ENCODE results near the gene NSUN4.

The NSUN4 gene

DNA sequence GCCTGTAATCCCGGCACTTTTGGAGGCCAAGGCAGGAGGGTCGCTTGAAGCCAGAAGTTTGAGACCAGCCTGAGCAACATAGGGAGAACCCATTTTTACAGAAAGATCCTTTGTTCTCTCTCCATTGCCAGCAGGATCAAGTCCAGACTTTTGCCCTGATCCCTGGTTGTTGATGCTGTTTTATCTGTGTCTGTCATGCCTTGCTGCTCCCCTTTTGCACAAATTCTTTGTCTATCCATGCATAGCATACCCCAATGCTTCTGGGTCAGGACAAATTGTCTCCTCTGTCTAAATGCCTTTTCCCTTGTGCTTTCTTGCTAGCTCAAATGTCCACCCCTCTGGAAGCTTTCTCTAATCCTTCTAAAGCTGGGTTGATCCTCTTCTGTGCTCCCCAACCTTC is 28.2 kb downstream of the NSUN4 start:
- TF ChIP-seq, protein P1, sequence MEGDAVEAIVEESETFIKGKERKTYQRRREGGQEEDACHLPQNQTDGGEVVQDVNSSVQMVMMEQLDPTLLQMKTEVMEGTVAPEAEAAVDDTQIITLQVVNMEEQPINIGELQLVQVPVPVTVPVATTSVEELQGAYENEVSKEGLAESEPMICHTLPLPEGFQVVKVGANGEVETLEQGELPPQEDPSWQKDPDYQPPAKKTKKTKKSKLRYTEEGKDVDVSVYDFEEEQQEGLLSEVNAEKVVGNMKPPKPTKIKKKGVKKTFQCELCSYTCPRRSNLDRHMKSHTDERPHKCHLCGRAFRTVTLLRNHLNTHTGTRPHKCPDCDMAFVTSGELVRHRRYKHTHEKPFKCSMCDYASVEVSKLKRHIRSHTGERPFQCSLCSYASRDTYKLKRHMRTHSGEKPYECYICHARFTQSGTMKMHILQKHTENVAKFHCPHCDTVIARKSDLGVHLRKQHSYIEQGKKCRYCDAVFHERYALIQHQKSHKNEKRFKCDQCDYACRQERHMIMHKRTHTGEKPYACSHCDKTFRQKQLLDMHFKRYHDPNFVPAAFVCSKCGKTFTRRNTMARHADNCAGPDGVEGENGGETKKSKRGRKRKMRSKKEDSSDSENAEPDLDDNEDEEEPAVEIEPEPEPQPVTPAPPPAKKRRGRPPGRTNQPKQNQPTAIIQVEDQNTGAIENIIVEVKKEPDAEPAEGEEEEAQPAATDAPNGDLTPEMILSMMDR (IDR thresholded peaks at IDR 0.05), result no peak

DNA sequence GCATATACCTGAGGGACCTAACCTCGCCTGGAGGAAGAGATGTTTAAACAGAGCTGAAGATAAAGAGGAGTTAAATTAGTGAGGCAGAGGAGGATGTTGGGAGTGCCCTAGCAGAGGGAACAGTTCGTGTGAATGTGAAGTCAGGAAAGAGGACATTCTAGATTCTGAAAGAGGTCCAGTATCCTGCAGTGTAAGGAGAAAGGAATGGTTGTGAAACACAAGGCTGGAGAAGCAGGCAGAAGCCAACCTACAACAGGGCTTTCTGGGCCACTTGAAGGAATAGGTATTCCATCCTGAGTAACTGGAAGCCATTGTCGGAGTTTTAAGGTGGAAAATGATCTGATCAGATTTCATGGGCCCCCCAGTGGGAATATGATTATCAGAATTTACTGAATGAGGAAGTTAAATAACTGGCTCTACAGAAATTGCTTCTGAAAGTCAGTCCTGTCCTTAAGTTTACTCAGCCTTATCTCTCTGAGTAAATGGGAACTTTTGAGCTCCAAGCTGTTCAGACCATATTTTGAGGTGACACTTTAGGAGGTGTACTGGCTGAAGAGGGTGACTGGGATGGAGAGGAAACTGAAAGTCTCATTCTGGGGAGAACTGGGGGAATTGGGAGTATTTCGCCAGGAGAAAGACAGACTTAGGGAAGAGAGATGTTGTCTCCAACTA is 29.1 kb downstream of the NSUN4 start:
- TF ChIP-seq, protein P1 (IDR thresholded peaks at IDR 0.05), result no peak

DNA sequence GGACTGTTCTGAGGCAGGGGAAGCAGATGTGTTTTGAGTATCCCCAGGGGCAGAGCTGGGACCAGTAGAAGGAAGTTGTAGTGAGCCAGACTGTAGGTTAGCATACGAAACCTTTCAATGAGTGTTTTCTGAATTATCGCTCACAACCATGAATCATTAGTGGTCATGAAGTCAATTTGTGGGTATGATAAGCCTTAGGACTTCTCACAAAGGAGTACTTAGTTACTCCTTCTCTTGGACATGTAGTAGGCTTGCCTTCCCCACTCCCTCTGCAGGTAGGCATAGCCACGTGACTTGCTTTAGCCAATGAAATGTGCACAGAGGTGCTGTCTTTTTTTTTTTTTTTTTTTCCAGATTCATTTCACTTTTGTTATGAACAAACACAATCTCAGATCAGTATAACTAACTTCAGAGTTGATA is 29.6 kb downstream of the NSUN4 start:
- TF ChIP-seq, protein P1 (IDR thresholded peaks at IDR 0.05), result no peak

DNA sequence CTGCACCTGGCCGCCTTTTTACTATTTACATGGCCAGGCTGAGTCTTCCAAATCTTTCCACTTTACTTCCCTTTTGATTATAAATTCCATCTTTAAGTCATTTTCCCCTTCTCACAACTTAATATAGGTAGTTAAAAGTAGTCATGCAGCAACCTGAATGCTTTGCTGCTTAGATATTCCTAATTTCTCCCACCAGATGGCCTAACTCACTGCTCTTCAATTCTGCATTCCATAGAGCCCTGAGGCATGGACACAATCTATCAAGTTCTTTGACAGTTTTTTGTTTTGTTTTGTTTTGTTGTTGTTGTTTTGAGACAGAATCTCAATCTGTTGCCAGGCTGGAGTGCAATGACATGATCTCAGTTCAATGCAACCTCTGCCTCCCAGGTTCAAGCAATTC is 31.8 kb downstream of the NSUN4 start:
- TF ChIP-seq, protein P1 (IDR thresholded peaks at IDR 0.05), result no peak

DNA sequence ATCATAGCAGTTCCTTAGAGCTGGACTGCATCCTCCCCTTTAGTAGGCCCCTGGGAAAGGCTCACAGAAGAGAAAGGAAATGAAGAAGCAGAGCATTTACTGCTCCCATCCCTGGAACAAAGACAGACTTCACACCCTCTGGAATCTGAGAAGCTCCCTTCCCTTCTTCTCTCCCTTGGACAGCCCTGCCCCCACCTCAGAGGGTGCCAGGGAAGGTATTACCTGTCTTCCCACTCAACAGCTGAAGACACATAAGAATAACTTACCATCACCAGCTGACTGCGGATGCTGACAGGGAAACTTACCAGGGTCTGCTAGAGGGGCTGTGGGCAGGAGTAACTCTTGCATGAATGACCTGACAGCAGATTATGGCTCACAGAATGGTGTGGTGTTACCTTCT is 39.4 kb downstream of the NSUN4 start:
- TF ChIP-seq, protein P1 (IDR thresholded peaks at IDR 0.05), result no peak

DNA sequence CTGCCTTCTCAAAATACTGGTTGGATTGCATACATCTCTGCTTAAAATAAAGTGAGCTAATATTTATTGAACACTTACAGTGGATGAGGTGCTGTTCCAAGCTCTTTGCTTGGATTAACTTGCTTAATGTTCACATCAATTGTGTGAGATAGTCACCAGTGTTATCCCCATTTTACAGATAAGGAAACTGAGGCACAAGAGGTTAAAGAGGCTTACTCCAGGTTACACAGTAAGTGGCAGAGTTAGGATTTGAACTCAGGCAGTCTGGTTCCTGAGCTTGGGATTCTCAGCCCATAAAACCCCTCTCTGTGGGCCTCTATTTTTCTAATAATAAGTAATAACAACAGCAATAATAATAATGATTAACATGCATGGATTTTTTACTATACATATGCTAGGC is 39.9 kb downstream of the NSUN4 start:
- TF ChIP-seq, protein P1 (IDR thresholded peaks at IDR 0.05), result no peak

DNA sequence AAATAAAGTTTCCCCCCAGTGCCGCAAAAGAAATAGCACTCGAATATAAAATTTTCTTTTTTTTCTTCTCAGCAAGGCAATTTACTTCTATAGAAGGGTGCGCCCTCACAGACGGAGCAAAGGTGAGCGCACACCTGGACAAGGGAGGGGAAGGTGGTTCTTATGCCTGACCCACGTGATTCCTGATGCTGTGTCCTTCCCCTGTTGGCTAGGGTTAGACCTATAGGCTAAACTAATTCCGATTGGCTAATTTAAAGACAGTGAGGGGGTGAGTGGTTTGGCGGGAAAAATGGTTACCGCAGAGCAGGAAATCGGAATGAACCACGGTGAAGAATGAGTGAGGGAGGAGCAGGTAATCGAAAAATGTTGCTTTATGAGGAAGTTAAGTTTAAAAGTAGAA is 52.9 kb downstream of the NSUN4 start:
- TF ChIP-seq, protein P1 (IDR thresholded peaks at IDR 0.05), result no peak

Data from LNCAP (cell line).